ENCODE data around the gene SPINT1. TPM values are rescaled to one million over a fixed set of nuclear protein-coding genes. Genes with fewer than 3 reads are reported as not detected.

Gene SPINT1
- total RNA-seq, 1 experiment from 2014 or later, result 123 TPM

GRCh38 chr15:40823572-40824343, 20.1 kb upstream of the SPINT1 start:
- Histone ChIP-seq H3K36me3 (ENCODE audit: control insufficient read depth in 1 of 2, insufficient read depth in 2 of 2, low read length in 2 of 2) (no peaks in the 10 kb centered on the region), H3K4me2 (ENCODE audit: low read length) (no peak overlapping the region), H2AFZ (ENCODE audit: low read depth, low read length, poor library complexity, severe bottlenecking) (no peak overlapping the region), H3K9me3 (ENCODE audit: control insufficient read depth in 1 of 2, insufficient read depth in 1 of 2, low read depth in 1 of 2, low read length in 2 of 2) (no peaks in the 10 kb centered on the region), H3K9ac (ENCODE audit: low read length) (no peak overlapping the region), H3K27me3 (ENCODE audit: insufficient read depth, low read length) (no peaks in the 10 kb centered on the region), H3K9me2 (ENCODE audit: insufficient read depth) (no peaks in the 10 kb centered on the region), H3K79me2 (ENCODE audit: insufficient read depth, low read length) (no peaks in the 10 kb centered on the region), H3K27ac (ENCODE audit: low read depth, low read length) (no peak overlapping the region), H3K4me3 (replicated peaks in 1 of 2; ENCODE audit: low read depth in 1 of 2, low read length in 2 of 2) (no peak overlapping the region), H3K4me1 (ENCODE audit: control insufficient read depth in 1 of 2, insufficient read depth in 2 of 2, low read length in 2 of 2) (peaks cover 17 to 20% of the 10 kb centered on the region in 2 experiments), H4K20me1 (ENCODE audit: insufficient read depth) (no peaks in the 10 kb centered on the region)
- TF ChIP-seq ATF3 (IDR thresholded peaks at IDR 0.05) (no peak), SIN3A (IDR thresholded peaks at IDR 0.05; ENCODE audit: low read depth) (no peak), JUND (IDR thresholded peaks at IDR 0.05) (no peak), POLR2A (IDR thresholded peaks at IDR 0.05; ENCODE audit: borderline replicate concordance, extremely low read depth, insufficient read depth, insufficient read length) (no peak), CEBPB (IDR thresholded peaks at IDR 0.05; ENCODE audit: low read depth) (no peak), SRF (IDR thresholded peaks at IDR 0.05; ENCODE audit: low read depth) (no peak), RAD21 (IDR thresholded peaks at IDR 0.05; ENCODE audit: low read depth) (no peak), YY1 (IDR thresholded peaks at IDR 0.05; ENCODE audit: extremely low read depth, insufficient replicate concordance, low read depth, low read length) (no peak), CBX3 (IDR thresholded peaks at IDR 0.05; ENCODE audit: low read depth) (no peak), ZNF274 (IDR thresholded peaks at IDR 0.05; ENCODE audit: low read depth, low read length) (no peak), SP1 (IDR thresholded peaks at IDR 0.05; ENCODE audit: low read depth) (no peak), ELF1 (IDR thresholded peaks at IDR 0.05; ENCODE audit: borderline replicate concordance, low read depth) (no peak), TCF7L2 (IDR thresholded peaks at IDR 0.05; ENCODE audit: borderline replicate concordance, extremely low read depth, insufficient read depth, insufficient read length) (no peak), EGR1 (IDR thresholded peaks at IDR 0.05; ENCODE audit: low read depth) (no peak), POLR2AphosphoS5 (IDR thresholded peaks at IDR 0.05; ENCODE audit: low read depth, low read length) (no peak)
- TF ChIP-seq, protein P1, sequence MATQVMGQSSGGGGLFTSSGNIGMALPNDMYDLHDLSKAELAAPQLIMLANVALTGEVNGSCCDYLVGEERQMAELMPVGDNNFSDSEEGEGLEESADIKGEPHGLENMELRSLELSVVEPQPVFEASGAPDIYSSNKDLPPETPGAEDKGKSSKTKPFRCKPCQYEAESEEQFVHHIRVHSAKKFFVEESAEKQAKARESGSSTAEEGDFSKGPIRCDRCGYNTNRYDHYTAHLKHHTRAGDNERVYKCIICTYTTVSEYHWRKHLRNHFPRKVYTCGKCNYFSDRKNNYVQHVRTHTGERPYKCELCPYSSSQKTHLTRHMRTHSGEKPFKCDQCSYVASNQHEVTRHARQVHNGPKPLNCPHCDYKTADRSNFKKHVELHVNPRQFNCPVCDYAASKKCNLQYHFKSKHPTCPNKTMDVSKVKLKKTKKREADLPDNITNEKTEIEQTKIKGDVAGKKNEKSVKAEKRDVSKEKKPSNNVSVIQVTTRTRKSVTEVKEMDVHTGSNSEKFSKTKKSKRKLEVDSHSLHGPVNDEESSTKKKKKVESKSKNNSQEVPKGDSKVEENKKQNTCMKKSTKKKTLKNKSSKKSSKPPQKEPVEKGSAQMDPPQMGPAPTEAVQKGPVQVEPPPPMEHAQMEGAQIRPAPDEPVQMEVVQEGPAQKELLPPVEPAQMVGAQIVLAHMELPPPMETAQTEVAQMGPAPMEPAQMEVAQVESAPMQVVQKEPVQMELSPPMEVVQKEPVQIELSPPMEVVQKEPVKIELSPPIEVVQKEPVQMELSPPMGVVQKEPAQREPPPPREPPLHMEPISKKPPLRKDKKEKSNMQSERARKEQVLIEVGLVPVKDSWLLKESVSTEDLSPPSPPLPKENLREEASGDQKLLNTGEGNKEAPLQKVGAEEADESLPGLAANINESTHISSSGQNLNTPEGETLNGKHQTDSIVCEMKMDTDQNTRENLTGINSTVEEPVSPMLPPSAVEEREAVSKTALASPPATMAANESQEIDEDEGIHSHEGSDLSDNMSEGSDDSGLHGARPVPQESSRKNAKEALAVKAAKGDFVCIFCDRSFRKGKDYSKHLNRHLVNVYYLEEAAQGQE (IDR thresholded peaks at IDR 0.05; ENCODE audit: low read depth), result no peak
- TF ChIP-seq, protein P2, sequence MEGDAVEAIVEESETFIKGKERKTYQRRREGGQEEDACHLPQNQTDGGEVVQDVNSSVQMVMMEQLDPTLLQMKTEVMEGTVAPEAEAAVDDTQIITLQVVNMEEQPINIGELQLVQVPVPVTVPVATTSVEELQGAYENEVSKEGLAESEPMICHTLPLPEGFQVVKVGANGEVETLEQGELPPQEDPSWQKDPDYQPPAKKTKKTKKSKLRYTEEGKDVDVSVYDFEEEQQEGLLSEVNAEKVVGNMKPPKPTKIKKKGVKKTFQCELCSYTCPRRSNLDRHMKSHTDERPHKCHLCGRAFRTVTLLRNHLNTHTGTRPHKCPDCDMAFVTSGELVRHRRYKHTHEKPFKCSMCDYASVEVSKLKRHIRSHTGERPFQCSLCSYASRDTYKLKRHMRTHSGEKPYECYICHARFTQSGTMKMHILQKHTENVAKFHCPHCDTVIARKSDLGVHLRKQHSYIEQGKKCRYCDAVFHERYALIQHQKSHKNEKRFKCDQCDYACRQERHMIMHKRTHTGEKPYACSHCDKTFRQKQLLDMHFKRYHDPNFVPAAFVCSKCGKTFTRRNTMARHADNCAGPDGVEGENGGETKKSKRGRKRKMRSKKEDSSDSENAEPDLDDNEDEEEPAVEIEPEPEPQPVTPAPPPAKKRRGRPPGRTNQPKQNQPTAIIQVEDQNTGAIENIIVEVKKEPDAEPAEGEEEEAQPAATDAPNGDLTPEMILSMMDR (IDR thresholded peaks at IDR 0.05 in 2 of 3, conservative IDR thresholded peaks at IDR 0.05 in 1 of 3; ENCODE audit: borderline replicate concordance in 1 of 3, insufficient read depth in 1 of 3, low read depth in 2 of 3, low read length in 2 of 3), result no peak
- TF ChIP-seq, protein P3, sequence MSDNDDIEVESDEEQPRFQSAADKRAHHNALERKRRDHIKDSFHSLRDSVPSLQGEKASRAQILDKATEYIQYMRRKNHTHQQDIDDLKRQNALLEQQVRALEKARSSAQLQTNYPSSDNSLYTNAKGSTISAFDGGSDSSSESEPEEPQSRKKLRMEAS (IDR thresholded peaks at IDR 0.05), result no peak
- no TSS peak for BruUV-seq (replicated peaks)
- ChIA-PET RAD21 (ENCODE audit: low non-redundant PET in 1 of 2, low total read pairs in 2 of 2, uncharacterized antibody in 2 of 2, unreplicated experiment in 2 of 2) (interaction anchor here in 1 of 2 experiments (0.6 kb wide), 1 partner anchor 236 kb away, joined by 4 read pairs; no protein-coding TSS in a partner anchor), POLR2A (no interaction called here), CTCF (no interaction called here)
- DNase-seq (ENCODE audit: low read depth, low spot score) (no peak), ATAC-seq (0 out of 2 replicates have a peak, but pooled peaks have one; percentile 36)
- intact Hi-C loops (cut with micrococcal nuclease), result no loop called here
